GM12874 (cell line): ENCODE results near the gene IL17B.

Source experiments
- TF ChIP-seq, protein P1 (sequence below): IDR thresholded peaks from 2 replicates; pipeline ENCODE4 v1.5.1; 2011; ENCODE audit warnings: low read depth, mild to moderate bottlenecking, control low read depth, low read length, moderate library complexity; ENCODE audit not compliant: insufficient read depth

IL17B gene

DNA sequence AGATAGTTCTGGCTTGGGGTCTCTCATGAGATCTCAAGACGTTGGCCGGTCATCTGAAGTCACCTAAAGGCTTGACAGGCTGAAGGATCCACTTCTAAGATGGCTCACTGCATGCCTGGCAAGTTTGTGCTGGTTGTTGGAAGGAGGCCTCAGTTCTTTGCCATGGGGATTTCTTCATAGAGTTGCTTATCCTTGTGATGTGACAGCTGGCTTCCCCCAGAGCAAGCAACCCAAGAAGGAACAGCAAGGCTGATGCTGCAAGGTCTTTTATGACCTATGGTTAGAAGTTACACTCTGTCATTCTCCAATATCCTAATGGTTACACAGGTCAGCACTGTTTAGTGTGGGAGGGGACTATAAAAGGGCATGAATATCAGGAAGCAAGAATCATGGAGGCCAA, 54.5 kb downstream of the IL17B start:
- TF ChIP-seq, protein P1, sequence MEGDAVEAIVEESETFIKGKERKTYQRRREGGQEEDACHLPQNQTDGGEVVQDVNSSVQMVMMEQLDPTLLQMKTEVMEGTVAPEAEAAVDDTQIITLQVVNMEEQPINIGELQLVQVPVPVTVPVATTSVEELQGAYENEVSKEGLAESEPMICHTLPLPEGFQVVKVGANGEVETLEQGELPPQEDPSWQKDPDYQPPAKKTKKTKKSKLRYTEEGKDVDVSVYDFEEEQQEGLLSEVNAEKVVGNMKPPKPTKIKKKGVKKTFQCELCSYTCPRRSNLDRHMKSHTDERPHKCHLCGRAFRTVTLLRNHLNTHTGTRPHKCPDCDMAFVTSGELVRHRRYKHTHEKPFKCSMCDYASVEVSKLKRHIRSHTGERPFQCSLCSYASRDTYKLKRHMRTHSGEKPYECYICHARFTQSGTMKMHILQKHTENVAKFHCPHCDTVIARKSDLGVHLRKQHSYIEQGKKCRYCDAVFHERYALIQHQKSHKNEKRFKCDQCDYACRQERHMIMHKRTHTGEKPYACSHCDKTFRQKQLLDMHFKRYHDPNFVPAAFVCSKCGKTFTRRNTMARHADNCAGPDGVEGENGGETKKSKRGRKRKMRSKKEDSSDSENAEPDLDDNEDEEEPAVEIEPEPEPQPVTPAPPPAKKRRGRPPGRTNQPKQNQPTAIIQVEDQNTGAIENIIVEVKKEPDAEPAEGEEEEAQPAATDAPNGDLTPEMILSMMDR: no peak
